Uterus (tissue), 4 donors: ENCODE results near the gene NCBP2L. TPM values are rescaled to one million over a fixed set of nuclear protein-coding genes. Genes with fewer than 3 reads are reported as not detected.
"Not testable (repeated sequence)": the region's sequence is repeated elsewhere in the genome, so short reads cannot be mapped to it uniquely, and the experiment has no call there.

Experiments
- DNase-seq, 2 donors: peaks; one replicate each; pipeline ENCODE4 v3.0.0-alpha.2; 2019 to 2020
- H3K27ac ChIP-seq, 2 donors: fragments of 200-600 bp; sonication (generic); 1 replicate in 1 of 2; 2 replicates in 1 of 2; pipeline ENCODE4 v1.5.1; 2016 to 2018
- H3K27me3 ChIP-seq, 2 donors: fragments of 200-600 bp; sonication (generic); one replicate each; pipeline ENCODE4 v1.5.1; 2018 to 2019; ENCODE audit warnings: control low read depth in 1 of 2
- H3K36me3 ChIP-seq, 2 donors: fragments of 200-600 bp; sonication (generic); one replicate each; pipeline ENCODE4 v1.5.1; 2019; ENCODE audit warnings: control low read depth in 1 of 2
- H3K4me1 ChIP-seq, 2 donors: fragments of 200-600 bp; sonication (generic); one replicate each; pipeline ENCODE4 v1.5.1; 2018 to 2019; ENCODE audit warnings: control low read depth in 1 of 2
- H3K4me3 ChIP-seq, 2 donors: fragments of 200-600 bp; sonication (generic); 1 replicate in 1 of 2; 2 replicates in 1 of 2; pipeline ENCODE4 v1.5.1; 2018 to 2019; ENCODE audit warnings: mild to moderate bottlenecking in 1 of 2
- H3K9me3 ChIP-seq, 2 donors: fragments of 200-600 bp; sonication (generic); one replicate each; pipeline ENCODE4 v1.5.1; 2019; ENCODE audit warnings: control low read depth in 1 of 2
- CTCF ChIP-seq, 4 experiments: fragments of 200-600 bp in 2 of 4; fragments of 450-650 bp in 2 of 4; sonication (generic) in 2 of 4; IDR thresholded peaks; one replicate each; pipeline ENCODE4 v1.5.1; 2016 to 2019; ENCODE audit warnings: antibody characterized with exemption in 4 of 4, mild to moderate bottlenecking in 2 of 4, moderate library complexity in 1 of 4
- POLR2A ChIP-seq, 2 donors: fragments of 450-650 bp; IDR thresholded peaks; one replicate each; pipeline ENCODE4 v1.6.1; 2016; ENCODE audit warnings: antibody characterized with exemption in 2 of 2, mild to moderate bottlenecking in 1 of 2, moderate library complexity in 1 of 2
- intact Hi-C: fragments of 100-400 bp; cut with DNase I; formaldehyde crosslinking; loops from one replicate; pipeline ENCODE4 v1.15.1; 2023; ENCODE audit warnings: low total_unique reads
- total RNA-seq, 4 donors: library from RNA; depleted of rRNA in 3 of 4; stranded (reverse); fragments of >200 nt in 3 of 4; gene quantifications; one replicate each; pipeline versions ENCODE4 v1.1.0 to v1.2.4, GENCODE V29; 2014 to 2023
- donor health status: DM: yes; HTN: yes; CAD: no.

The NCBP2L gene
- total RNA-seq, 4 donors from 2014 or later = not detected

- intact Hi-C loops = no loop called here
- Histone ChIP-seq H3K27ac (peak overlapping the region; percentile 42 to 52), H3K36me3 (no peaks in the 10 kb centered on the region), H3K9me3 (no peaks in the 10 kb centered on the region), H3K4me3 (no peak overlapping the region), H3K4me1 (no peaks in the 10 kb centered on the region), H3K27me3 (no peaks in the 10 kb centered on the region)
- no peak for DNase-seq
- TF ChIP-seq CTCF (IDR thresholded peaks at IDR 0.05) (no peak), POLR2A (IDR thresholded peaks at IDR 0.05) (no peak)
Measured at GRCh38 chrX:107787827-107788226, 10.3 kb downstream of the NCBP2L start.

GRCh38 chrX:107804427-107804826 lies 26.9 kb downstream of the NCBP2L start:
- Histone ChIP-seq H3K27ac (no peak overlapping the region), H3K36me3 (no peaks in the 10 kb centered on the region), H3K9me3 (no peaks in the 10 kb centered on the region), H3K4me3 (no peak overlapping the region), H3K27me3 (peaks cover 0 to 6% of the 10 kb centered on the region in 2 donors), H3K4me1 (no peaks in the 10 kb centered on the region)
- no peak for DNase-seq
- TF ChIP-seq CTCF (IDR thresholded peaks at IDR 0.05) = no peak
- no peak for TF ChIP-seq POLR2A (IDR thresholded peaks at IDR 0.05)
- intact Hi-C loops = no loop called here

- intact Hi-C loops = no loop called here
- Histone ChIP-seq H3K9me3 (no peaks in the 10 kb centered on the region), H3K36me3 (no peaks in the 10 kb centered on the region), H3K27me3 (no peaks in the 10 kb centered on the region), H3K27ac (no peak overlapping the region), H3K4me1 (no peaks in the 10 kb centered on the region), H3K4me3 (no peak overlapping the region)
- no peak for DNase-seq
- TF ChIP-seq CTCF (IDR thresholded peaks at IDR 0.05) (no peak), POLR2A (IDR thresholded peaks at IDR 0.05) (no peak)
Measured at GRCh38 chrX:107805179-107805578, 27.6 kb downstream of the NCBP2L start.

- H3K36me3 ChIP-seq, H3K9me3 ChIP-seq, intact Hi-C loops, H3K27me3 ChIP-seq, DNase-seq, H3K4me1 ChIP-seq, H3K27ac ChIP-seq, H3K4me3 ChIP-seq: not testable (repeated sequence)
Measured at GRCh38 chrX:107810053-107810452, 32.5 kb downstream of the NCBP2L start.

GRCh38 chrX:107818900-107819521 lies 41.5 kb downstream of the NCBP2L start:
- Histone ChIP-seq H3K4me1 (no peaks in the 10 kb centered on the region), H3K36me3 (no peaks in the 10 kb centered on the region), H3K27me3 (no peaks in the 10 kb centered on the region), H3K4me3 (no peak overlapping the region), H3K9me3 (no peaks in the 10 kb centered on the region), H3K27ac (no peak overlapping the region)
- intact Hi-C loops = no loop called here
- TF ChIP-seq CTCF (IDR thresholded peaks at IDR 0.05) (no peak), POLR2A (IDR thresholded peaks at IDR 0.05) (no peak)
- no peak for DNase-seq

GRCh38 chrX:107823042-107823441 lies 45.5 kb downstream of the NCBP2L start:
- Histone ChIP-seq H3K9me3 (no peaks in the 10 kb centered on the region), H3K27me3 (no peaks in the 10 kb centered on the region), H3K4me3 (no peak overlapping the region), H3K27ac (no peak overlapping the region), H3K4me1 (no peaks in the 10 kb centered on the region), H3K36me3 (no peaks in the 10 kb centered on the region)
- DNase-seq = no peak
- TF ChIP-seq CTCF (IDR thresholded peaks at IDR 0.05) (no peak), POLR2A (IDR thresholded peaks at IDR 0.05) (no peak)
- intact Hi-C loops = no loop called here
